Panc1 (cell line): Measurements from ENCODE around the gene BMI1.

Source experiments
- POLR2AphosphoS5 ChIP-seq: IDR thresholded peaks from 2 replicates; pipeline ENCODE4 v1.6.1; 2012; ENCODE audit warnings: mild to moderate bottlenecking, low read depth, low read length, moderate library complexity
- SIN3A ChIP-seq: IDR thresholded peaks from 2 replicates; pipeline ENCODE4 v1.6.1; 2012; ENCODE audit warnings: low read depth, mild to moderate bottlenecking, low read length, moderate library complexity, borderline replicate concordance; ENCODE audit not compliant: insufficient read depth
- TF ChIP-seq, protein P1 (sequence below): fragments of 450-650 bp; IDR thresholded peaks from 2 replicates; pipeline ENCODE4 v1.5.1; 2017; ENCODE audit warnings: mild to moderate bottlenecking
- TF ChIP-seq, protein P2 (sequence below), 2 experiments: IDR thresholded peaks; 2 replicates each; pipeline ENCODE4 v1.6.1; 2011 to 2012; ENCODE audit warnings: low read depth in 2 of 2, control low read depth in 1 of 2, low read length in 1 of 2, mild to moderate bottlenecking in 1 of 2, moderate library complexity in 1 of 2; ENCODE audit not compliant: insufficient read depth in 1 of 2

DNA sequence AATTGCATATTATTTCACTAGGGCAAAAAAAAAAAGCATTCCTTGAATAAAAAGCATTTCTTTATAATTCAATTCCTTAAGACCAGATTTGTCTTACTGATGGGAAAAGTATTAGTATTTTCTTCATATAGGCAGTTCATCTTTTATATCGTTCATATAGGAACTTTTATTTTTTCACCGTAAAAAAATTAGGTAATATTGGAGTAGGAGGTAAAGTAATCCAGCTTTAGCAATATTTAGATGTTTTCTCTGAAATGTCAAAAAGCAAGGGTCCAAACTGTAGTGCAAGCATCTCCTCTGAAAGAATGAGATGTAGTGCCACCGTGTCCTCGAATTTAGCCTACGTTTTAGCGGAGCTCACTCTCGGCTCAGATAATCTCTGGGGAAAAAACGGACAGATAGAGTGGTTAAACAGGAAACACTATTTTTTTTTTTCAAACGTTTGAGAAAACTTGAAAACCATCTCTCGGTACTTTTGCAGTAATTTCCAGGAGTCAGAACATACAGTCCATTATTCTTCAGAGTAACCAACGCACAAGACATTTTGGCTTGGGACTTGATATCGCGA, 18.9 kb downstream of the BMI1 start:
- TF ChIP-seq, protein P1, sequence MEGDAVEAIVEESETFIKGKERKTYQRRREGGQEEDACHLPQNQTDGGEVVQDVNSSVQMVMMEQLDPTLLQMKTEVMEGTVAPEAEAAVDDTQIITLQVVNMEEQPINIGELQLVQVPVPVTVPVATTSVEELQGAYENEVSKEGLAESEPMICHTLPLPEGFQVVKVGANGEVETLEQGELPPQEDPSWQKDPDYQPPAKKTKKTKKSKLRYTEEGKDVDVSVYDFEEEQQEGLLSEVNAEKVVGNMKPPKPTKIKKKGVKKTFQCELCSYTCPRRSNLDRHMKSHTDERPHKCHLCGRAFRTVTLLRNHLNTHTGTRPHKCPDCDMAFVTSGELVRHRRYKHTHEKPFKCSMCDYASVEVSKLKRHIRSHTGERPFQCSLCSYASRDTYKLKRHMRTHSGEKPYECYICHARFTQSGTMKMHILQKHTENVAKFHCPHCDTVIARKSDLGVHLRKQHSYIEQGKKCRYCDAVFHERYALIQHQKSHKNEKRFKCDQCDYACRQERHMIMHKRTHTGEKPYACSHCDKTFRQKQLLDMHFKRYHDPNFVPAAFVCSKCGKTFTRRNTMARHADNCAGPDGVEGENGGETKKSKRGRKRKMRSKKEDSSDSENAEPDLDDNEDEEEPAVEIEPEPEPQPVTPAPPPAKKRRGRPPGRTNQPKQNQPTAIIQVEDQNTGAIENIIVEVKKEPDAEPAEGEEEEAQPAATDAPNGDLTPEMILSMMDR: no peak
- TF ChIP-seq SIN3A (no peak), POLR2AphosphoS5 (no peak)
- TF ChIP-seq, protein P2, sequence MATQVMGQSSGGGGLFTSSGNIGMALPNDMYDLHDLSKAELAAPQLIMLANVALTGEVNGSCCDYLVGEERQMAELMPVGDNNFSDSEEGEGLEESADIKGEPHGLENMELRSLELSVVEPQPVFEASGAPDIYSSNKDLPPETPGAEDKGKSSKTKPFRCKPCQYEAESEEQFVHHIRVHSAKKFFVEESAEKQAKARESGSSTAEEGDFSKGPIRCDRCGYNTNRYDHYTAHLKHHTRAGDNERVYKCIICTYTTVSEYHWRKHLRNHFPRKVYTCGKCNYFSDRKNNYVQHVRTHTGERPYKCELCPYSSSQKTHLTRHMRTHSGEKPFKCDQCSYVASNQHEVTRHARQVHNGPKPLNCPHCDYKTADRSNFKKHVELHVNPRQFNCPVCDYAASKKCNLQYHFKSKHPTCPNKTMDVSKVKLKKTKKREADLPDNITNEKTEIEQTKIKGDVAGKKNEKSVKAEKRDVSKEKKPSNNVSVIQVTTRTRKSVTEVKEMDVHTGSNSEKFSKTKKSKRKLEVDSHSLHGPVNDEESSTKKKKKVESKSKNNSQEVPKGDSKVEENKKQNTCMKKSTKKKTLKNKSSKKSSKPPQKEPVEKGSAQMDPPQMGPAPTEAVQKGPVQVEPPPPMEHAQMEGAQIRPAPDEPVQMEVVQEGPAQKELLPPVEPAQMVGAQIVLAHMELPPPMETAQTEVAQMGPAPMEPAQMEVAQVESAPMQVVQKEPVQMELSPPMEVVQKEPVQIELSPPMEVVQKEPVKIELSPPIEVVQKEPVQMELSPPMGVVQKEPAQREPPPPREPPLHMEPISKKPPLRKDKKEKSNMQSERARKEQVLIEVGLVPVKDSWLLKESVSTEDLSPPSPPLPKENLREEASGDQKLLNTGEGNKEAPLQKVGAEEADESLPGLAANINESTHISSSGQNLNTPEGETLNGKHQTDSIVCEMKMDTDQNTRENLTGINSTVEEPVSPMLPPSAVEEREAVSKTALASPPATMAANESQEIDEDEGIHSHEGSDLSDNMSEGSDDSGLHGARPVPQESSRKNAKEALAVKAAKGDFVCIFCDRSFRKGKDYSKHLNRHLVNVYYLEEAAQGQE (IDR thresholded peaks at IDR 0.05; ENCODE audit: insufficient read depth in 1 of 2, low read depth in 2 of 2, low read length in 1 of 2): no peak
